Measurements from ENCODE around the gene NLRP11. TPM values are rescaled to one million over a fixed set of nuclear protein-coding genes. Genes with fewer than 3 reads are reported as not detected.

Gene NLRP11
- total RNA-seq, 2 donors from 2014 or later, result 0.11 TPM; not detected in 1

DNA sequence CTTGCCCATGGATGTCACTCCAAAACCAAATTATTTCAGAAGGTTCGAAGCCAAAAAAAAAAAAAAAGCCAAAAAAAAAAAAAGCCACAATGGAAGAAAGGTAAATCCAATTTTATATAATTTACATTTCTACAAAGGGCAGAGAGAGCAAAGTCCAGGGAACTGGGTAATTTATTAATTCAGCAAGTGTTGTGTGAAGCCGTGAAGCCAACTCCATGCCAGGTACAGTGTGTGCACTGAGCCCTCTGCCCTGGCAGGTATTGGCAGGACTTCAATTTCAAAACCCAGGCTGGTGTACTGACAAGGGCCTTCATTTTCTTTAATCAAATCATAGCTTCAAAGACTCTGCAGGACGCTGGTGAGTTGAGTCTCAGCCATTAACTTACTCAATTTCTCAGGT is 78.4 kb downstream of the NLRP11 start:
- no peaks in the 10 kb centered on the region for H3K4me1 Mint-ChIP-seq
- ATAC-seq (replicated peaks), result no peak
- no peak overlapping the region for H3K4me3 Mint-ChIP-seq
- H3K9me3 Mint-ChIP-seq, result no peaks in the 10 kb centered on the region
- H3K36me3 Mint-ChIP-seq (ENCODE audit: low read depth), result no peaks in the 10 kb centered on the region
- peaks cover 6% of the 10 kb centered on the region for H3K27me3 Mint-ChIP-seq
- no peak overlapping the region for H3K27ac Mint-ChIP-seq

DNA sequence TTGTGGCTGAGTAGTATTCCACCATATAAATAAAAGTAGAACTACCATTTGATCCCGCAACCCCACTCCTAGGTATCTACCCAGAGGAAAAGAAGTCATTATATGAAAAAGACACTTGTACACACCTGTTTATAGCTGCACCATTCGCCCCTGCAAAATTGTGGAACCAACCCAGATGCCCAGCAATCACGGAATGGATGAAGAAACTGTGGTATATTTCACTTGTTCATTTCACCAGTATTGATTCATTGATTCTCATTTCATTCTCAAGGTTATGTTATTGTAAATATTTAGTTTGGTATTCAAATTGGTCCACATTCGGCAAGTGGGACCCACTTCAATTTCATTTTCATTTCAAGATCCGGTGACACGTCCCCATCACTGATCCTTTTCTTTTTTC is 81.1 kb downstream of the NLRP11 start:
- no peak overlapping the region for H3K27ac Mint-ChIP-seq
- no peaks in the 10 kb centered on the region for H3K36me3 Mint-ChIP-seq (ENCODE audit: low read depth)
- H3K9me3 Mint-ChIP-seq, result no peaks in the 10 kb centered on the region
- H3K4me1 Mint-ChIP-seq, result no peaks in the 10 kb centered on the region
- H3K27me3 Mint-ChIP-seq, result peaks cover 3% of the 10 kb centered on the region
- ATAC-seq (replicated peaks), result no peak
- H3K4me3 Mint-ChIP-seq, result no peak overlapping the region

DNA sequence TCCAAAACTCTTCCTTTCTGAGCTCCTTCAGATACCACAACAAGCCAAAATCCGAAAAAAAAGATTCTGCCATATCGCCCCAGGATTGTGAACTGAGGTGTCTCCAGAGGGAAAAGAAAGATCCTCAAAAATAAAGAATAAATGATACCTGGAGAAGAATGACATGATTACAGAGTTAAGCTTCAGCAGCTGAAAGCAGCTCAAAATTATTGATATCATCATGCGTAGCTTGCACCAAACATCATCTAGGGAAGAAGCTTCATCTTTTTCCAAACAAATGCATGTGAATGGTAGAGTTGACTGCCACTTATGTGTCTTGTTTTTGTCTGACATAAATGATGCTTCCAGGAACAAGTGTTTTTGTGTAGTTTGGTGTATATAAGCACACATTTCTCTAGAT is 93.5 kb downstream of the NLRP11 start, which contains the start of gene NLRP9:
Gene NLRP9 (minus strand): TSS at position 101 of the 400 bp plus-strand sequence. CDS start 28 bp downstream, at position 73.
- Mint-ChIP-seq H3K4me1 (no peaks in the 10 kb centered on the region), H3K9me3 (no peaks in the 10 kb centered on the region), H3K27me3 (peaks cover 25% of the 10 kb centered on the region), H3K4me3 (no peak within 1 kb of the TSS), H3K27ac (no peak within 1 kb of the TSS), H3K36me3 (ENCODE audit: low read depth) (no peaks in the 10 kb centered on the region)
- ATAC-seq (replicated peaks), result no peak

Other genes with a start within 250 kb of the NLRP11 start
- 10 to 100 TPM in 1 of 2 donors, 1 to 10 TPM in 1; 8.7 to 12.9 TPM for gene FIZ1, start 232.5 kb downstream of the NLRP11 start, total RNA-seq
- gene ZNF524, start 231.7 kb downstream of the NLRP11 start, total RNA-seq, result 10 to 100 TPM; 20.1 to 25.3 TPM
- gene ZNF865, start 226.4 kb downstream of the NLRP11 start, total RNA-seq, result 10 to 100 TPM; 11.9 to 13.2 TPM
- 1 to 10 TPM; 4.6 to 5.3 TPM for gene ZNF784, start 207.4 kb downstream of the NLRP11 start, total RNA-seq
- gene ZNF580, start 191.0 kb downstream of the NLRP11 start, total RNA-seq, result 10 to 100 TPM; 21.9 to 22.2 TPM
- 10 to 100 TPM; 26.4 to 35.6 TPM for gene ZNF581, start 188.3 kb downstream of the NLRP11 start, total RNA-seq
- 1 to 10 TPM; 2.4 to 2.6 TPM for gene CCDC106, start 183.8 kb downstream of the NLRP11 start, total RNA-seq
- 100 to 1,000 TPM; 254 to 333 TPM for gene U2AF2, start 177.0 kb downstream of the NLRP11 start, total RNA-seq
- 10 to 100 TPM; 29.2 to 45.1 TPM for gene EPN1, start 156.8 kb downstream of the NLRP11 start, total RNA-seq
- gene NLRP9, start 93.6 kb downstream of the NLRP11 start, total RNA-seq, result not detected
- not detected for gene RFPL4A, start 72.9 kb downstream of the NLRP11 start, total RNA-seq
- gene RFPL4AL1, start 62.9 kb downstream of the NLRP11 start, total RNA-seq, result not detected
- gene NLRP4, start 4.5 kb upstream of the NLRP11 start, total RNA-seq, result not detected
- gene NLRP13, start 100.3 kb upstream of the NLRP11 start, total RNA-seq, result not detected
- gene NLRP8, start 115.8 kb upstream of the NLRP11 start, total RNA-seq, result not detected
- not detected for gene NLRP5, start 154.8 kb upstream of the NLRP11 start, total RNA-seq

Data from activated T-helper 17 cell treated with anti-CD3 and anti-CD28 coated beads, Interleukin-2, amount 50 U/mL, for 72 hours (primary cell).